ENCODE results near the gene KLF7. TPM values are rescaled to one million over a fixed set of nuclear protein-coding genes. Genes with fewer than 3 reads are reported as not detected.

The KLF7 gene
- total RNA-seq, 2 experiments from 2014 or later = 8.2 to 10.1 TPM

GRCh38 chr2:207110715-207111114 is 55.0 kb downstream of the KLF7 start:
- peaks cover 10% of the 10 kb centered on the region for H3K36me3 Mint-ChIP-seq
- no peak overlapping the region for H3K27ac Mint-ChIP-seq
- peaks cover 32% of the 10 kb centered on the region for H3K4me1 Mint-ChIP-seq
- no peak for DNase-seq
- no peaks in the 10 kb centered on the region for H3K27me3 Mint-ChIP-seq
- no peaks in the 10 kb centered on the region for H3K9me3 Mint-ChIP-seq
- no peak overlapping the region for H3K4me3 Mint-ChIP-seq

- Mint-ChIP-seq H3K36me3 (peaks cover 13% of the 10 kb centered on the region), H3K9me3 (no peaks in the 10 kb centered on the region), H3K27me3 (no peaks in the 10 kb centered on the region), H3K4me1 (peaks cover 34% of the 10 kb centered on the region), H3K4me3 (no peak overlapping the region), H3K27ac (no peak overlapping the region)
- DNase-seq = no peak
These were observed 55.4 kb downstream of the KLF7 start for GRCh38 chr2:207110310-207110709.

GRCh38 chr2:207109768-207110167 is 56.0 kb downstream of the KLF7 start:
- Mint-ChIP-seq H3K27me3 (no peaks in the 10 kb centered on the region), H3K9me3 (no peaks in the 10 kb centered on the region), H3K27ac (no peak overlapping the region), H3K4me1 (peaks cover 36% of the 10 kb centered on the region), H3K4me3 (no peak overlapping the region), H3K36me3 (peaks cover 15% of the 10 kb centered on the region)
- DNase-seq = no peak

GRCh38 chr2:207108440-207108839 is 57.3 kb downstream of the KLF7 start:
- Mint-ChIP-seq H3K4me3 (no peak overlapping the region), H3K27me3 (no peaks in the 10 kb centered on the region), H3K4me1 (peaks cover 32% of the 10 kb centered on the region), H3K36me3 (peaks cover 15% of the 10 kb centered on the region), H3K27ac (no peak overlapping the region), H3K9me3 (no peaks in the 10 kb centered on the region)
- DNase-seq = no peak

GRCh38 chr2:207107551-207107950 is 58.2 kb downstream of the KLF7 start:
- no peaks in the 10 kb centered on the region for H3K9me3 Mint-ChIP-seq
- H3K4me3 Mint-ChIP-seq = peak overlapping the region; percentile 50

GRCh38 chr2:207107131-207107530 is 58.6 kb downstream of the KLF7 start:
- peaks cover 29% of the 10 kb centered on the region for H3K4me1 Mint-ChIP-seq

More at GRCh38 chr2:207107551-207107950, 58.2 kb downstream of the KLF7 start:
- no peak overlapping the region for H3K27ac Mint-ChIP-seq
- H3K4me1 Mint-ChIP-seq = peaks cover 31% of the 10 kb centered on the region
- DNase-seq = no peak
- no peaks in the 10 kb centered on the region for H3K27me3 Mint-ChIP-seq
- H3K36me3 Mint-ChIP-seq = peaks cover 15% of the 10 kb centered on the region

GRCh38 chr2:207103132-207103531 is 62.6 kb downstream of the KLF7 start:
- no peaks in the 10 kb centered on the region for H3K27me3 Mint-ChIP-seq
- no peaks in the 10 kb centered on the region for H3K9me3 Mint-ChIP-seq
- H3K4me1 Mint-ChIP-seq = peaks cover 34% of the 10 kb centered on the region
- H3K27ac Mint-ChIP-seq = no peak overlapping the region
- no peak overlapping the region for H3K4me3 Mint-ChIP-seq
- no peak for DNase-seq
- H3K36me3 Mint-ChIP-seq = peaks cover 27% of the 10 kb centered on the region

More at GRCh38 chr2:207107131-207107530, 58.6 kb downstream of the KLF7 start:
- Mint-ChIP-seq H3K4me3 (no peak overlapping the region), H3K9me3 (no peaks in the 10 kb centered on the region), H3K27ac (no peak overlapping the region), H3K27me3 (no peaks in the 10 kb centered on the region), H3K36me3 (peaks cover 15% of the 10 kb centered on the region)
- no peak for DNase-seq

GRCh38 chr2:207101984-207102383 is 63.8 kb downstream of the KLF7 start:
- no peak overlapping the region for H3K27ac Mint-ChIP-seq
- no peak overlapping the region for H3K4me3 Mint-ChIP-seq
- H3K36me3 Mint-ChIP-seq = peaks cover 21% of the 10 kb centered on the region
- DNase-seq = no peak
- no peaks in the 10 kb centered on the region for H3K9me3 Mint-ChIP-seq
- H3K27me3 Mint-ChIP-seq = no peaks in the 10 kb centered on the region
- peaks cover 31% of the 10 kb centered on the region for H3K4me1 Mint-ChIP-seq

GRCh38 chr2:207097278-207097677 is 68.5 kb downstream of the KLF7 start:
- Mint-ChIP-seq H3K9me3 (no peaks in the 10 kb centered on the region), H3K4me3 (no peak overlapping the region)

GRCh38 chr2:207095963-207096362 is 69.8 kb downstream of the KLF7 start:
- peaks cover 20% of the 10 kb centered on the region for H3K4me1 Mint-ChIP-seq
- no peak overlapping the region for H3K4me3 Mint-ChIP-seq
- H3K36me3 Mint-ChIP-seq = peaks cover 21% of the 10 kb centered on the region
- no peaks in the 10 kb centered on the region for H3K27me3 Mint-ChIP-seq
- peaks cover 2% of the 10 kb centered on the region for H3K9me3 Mint-ChIP-seq
- no peak overlapping the region for H3K27ac Mint-ChIP-seq
- no peak for DNase-seq

More at GRCh38 chr2:207097278-207097677, 68.5 kb downstream of the KLF7 start:
- Mint-ChIP-seq H3K27me3 (no peaks in the 10 kb centered on the region), H3K36me3 (peaks cover 22% of the 10 kb centered on the region), H3K4me1 (peaks cover 23% of the 10 kb centered on the region), H3K27ac (no peak overlapping the region)
- no peak for DNase-seq

- Mint-ChIP-seq H3K36me3 (peaks cover 14% of the 10 kb centered on the region), H3K27ac (no peak overlapping the region), H3K27me3 (no peaks in the 10 kb centered on the region), H3K4me3 (no peak overlapping the region), H3K9me3 (peaks cover 2% of the 10 kb centered on the region), H3K4me1 (peaks cover 32% of the 10 kb centered on the region)
- no peak for DNase-seq
These were observed 72.5 kb downstream of the KLF7 start for GRCh38 chr2:207093234-207093633.

- no peak overlapping the region for H3K4me3 Mint-ChIP-seq
- no peaks in the 10 kb centered on the region for H3K27me3 Mint-ChIP-seq
- no peak overlapping the region for H3K27ac Mint-ChIP-seq
- DNase-seq = no peak
- H3K4me1 Mint-ChIP-seq = peaks cover 35% of the 10 kb centered on the region
- H3K9me3 Mint-ChIP-seq = peaks cover 2% of the 10 kb centered on the region
- H3K36me3 Mint-ChIP-seq = peaks cover 17% of the 10 kb centered on the region
These were observed 72.9 kb downstream of the KLF7 start for GRCh38 chr2:207092818-207093217.

GRCh38 chr2:207091928-207092327 is 73.8 kb downstream of the KLF7 start:
- Mint-ChIP-seq H3K4me1 (peaks cover 31% of the 10 kb centered on the region), H3K36me3 (peaks cover 19% of the 10 kb centered on the region), H3K27me3 (no peaks in the 10 kb centered on the region), H3K9me3 (peaks cover 2% of the 10 kb centered on the region), H3K4me3 (no peak overlapping the region), H3K27ac (peak overlapping the region; percentile 21)
- DNase-seq = no peak

- peaks cover 2% of the 10 kb centered on the region for H3K9me3 Mint-ChIP-seq
- H3K4me3 Mint-ChIP-seq = no peak overlapping the region
- no peak for DNase-seq
- H3K27ac Mint-ChIP-seq = no peak overlapping the region
- peaks cover 26% of the 10 kb centered on the region for H3K36me3 Mint-ChIP-seq
- peaks cover 31% of the 10 kb centered on the region for H3K4me1 Mint-ChIP-seq
- no peaks in the 10 kb centered on the region for H3K27me3 Mint-ChIP-seq
These were observed 74.6 kb downstream of the KLF7 start for GRCh38 chr2:207091176-207091575.

- peaks cover 31% of the 10 kb centered on the region for H3K4me1 Mint-ChIP-seq
- peaks cover 28% of the 10 kb centered on the region for H3K36me3 Mint-ChIP-seq
- no peaks in the 10 kb centered on the region for H3K27me3 Mint-ChIP-seq
- H3K9me3 Mint-ChIP-seq = peaks cover 2% of the 10 kb centered on the region
- DNase-seq = no peak
- no peak overlapping the region for H3K27ac Mint-ChIP-seq
- no peak overlapping the region for H3K4me3 Mint-ChIP-seq
These were observed 75.4 kb downstream of the KLF7 start for GRCh38 chr2:207090389-207090788.

GRCh38 chr2:207088839-207089238 is 76.9 kb downstream of the KLF7 start:
- Mint-ChIP-seq H3K4me1 (peaks cover 31% of the 10 kb centered on the region), H3K27ac (peak overlapping the region; percentile 5), H3K27me3 (no peaks in the 10 kb centered on the region), H3K4me3 (no peak overlapping the region), H3K36me3 (peaks cover 26% of the 10 kb centered on the region), H3K9me3 (peaks cover 2% of the 10 kb centered on the region)
- DNase-seq = no peak
